Activated CD8-positive, alpha-beta T cell treated with anti-CD3 and anti-CD28 coated beads for 36 hours (primary cell): ENCODE measurements around the gene PA2G4. TPM values are rescaled to one million over a fixed set of nuclear protein-coding genes. Genes with fewer than 3 reads are reported as not detected.

Source experiments
- ATAC-seq: fragments of 200-7000 bp; cut with Tn5 transposase; one replicate; pipeline ENCODE4 v1.10.0; 2021; ENCODE audit warnings: mild to moderate bottlenecking, moderate library complexity
- CTCF ChIA-PET: fragments of 350-600 bp; sonication (Branson Sonifier 250); formaldehyde crosslinking; loops from one replicate; lab custom pipeline; 2021; ENCODE audit warnings: antibody characterized with exemption; lab: Charles Lee
- POLR2A ChIA-PET: fragments of 350-600 bp; sonication (Branson Sonifier 250); formaldehyde crosslinking; loops from one replicate; lab custom pipeline; 2021; ENCODE audit warnings: antibody characterized with exemption; lab: Charles Lee
- DNase-seq: peaks from one replicate; pipeline ENCODE4 v3.0.0-alpha.2; 2020
- H3K27ac Mint-ChIP-seq: one replicate; pipeline ENCODE4 v1.8.0; 2021; ENCODE audit warnings: mild to moderate bottlenecking, mixed read lengths
- H3K27me3 Mint-ChIP-seq: one replicate; pipeline ENCODE4 v1.8.0; 2021; ENCODE audit warnings: mixed read lengths
- H3K36me3 Mint-ChIP-seq: one replicate; pipeline ENCODE4 v1.8.0; 2021; ENCODE audit warnings: low read depth, mixed read lengths
- H3K4me1 Mint-ChIP-seq: one replicate; pipeline ENCODE4 v1.8.0; 2021; ENCODE audit warnings: low read depth, mixed read lengths
- H3K4me3 Mint-ChIP-seq: one replicate; pipeline ENCODE4 v1.8.0; 2021; ENCODE audit warnings: mild to moderate bottlenecking, moderate library complexity, mixed read lengths
- H3K9me3 Mint-ChIP-seq: one replicate; pipeline ENCODE4 v1.8.0; 2021; ENCODE audit warnings: mixed read lengths
- intact Hi-C: fragments of 100-400 bp; cut with micrococcal nuclease; formaldehyde crosslinking; loops from one replicate; pipeline ENCODE4 v1.10.0; 2022
- total RNA-seq, 2 experiments: library from RNA; stranded (reverse); gene quantifications; one replicate each; pipeline ENCODE4 v1.2.3, GENCODE V29; 2021
- TF ChIP-seq, protein P1 (sequence below): fragments of 200-600 bp; IDR thresholded peaks from one replicate; pipeline ENCODE4 v1.8.0; 2022; ENCODE audit warnings: antibody characterized with exemption, mild to moderate bottlenecking

Gene PA2G4
- total RNA-seq, 2 experiments from 2014 or later: 447 to 455 TPM

DNA sequence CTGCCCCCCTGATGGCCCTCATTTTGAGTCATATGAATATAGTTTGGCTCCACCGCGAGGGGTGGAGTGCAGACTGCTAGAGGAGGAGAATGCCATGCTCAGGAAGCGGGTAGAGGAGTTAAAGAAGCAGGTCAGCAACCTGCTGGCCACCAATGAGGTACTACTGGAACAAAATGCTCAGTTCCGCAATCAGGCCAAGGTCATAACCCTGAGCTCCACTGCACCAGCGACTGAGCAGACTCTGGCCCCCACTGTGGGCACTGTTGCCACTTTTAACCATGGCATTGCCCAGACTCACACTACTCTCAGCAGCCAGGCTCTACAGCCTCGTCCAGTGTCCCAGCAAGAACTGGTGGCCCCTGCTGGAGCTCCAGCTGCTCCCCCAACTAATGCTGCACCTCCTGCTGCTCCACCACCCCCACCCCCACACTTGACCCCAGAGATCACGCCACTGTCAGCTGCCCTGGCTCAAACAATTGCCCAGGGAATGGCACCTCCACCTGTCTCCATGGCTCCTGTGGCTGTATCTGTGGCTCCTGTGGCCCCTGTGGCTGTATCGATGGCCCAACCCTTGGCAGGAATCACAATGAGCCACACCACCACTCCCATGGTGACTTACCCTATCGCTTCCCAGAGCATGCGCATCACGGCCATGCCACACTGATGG, 17.0 kb downstream of the PA2G4 start:
- CTCF ChIA-PET: interaction anchor here (2.1 to 9.5 kb wide), 3 partner anchors 29 to 342 kb away, joined by 5 to 110 read pairs (median 36); partner anchors contain the start of genes MYL6B and SMARCC2
- POLR2A ChIA-PET: interaction anchor here (0.6 kb wide), 1 partner anchor 81 kb away, joined by 3 read pairs; no protein-coding TSS in a partner anchor
- DNase-seq (no peak), ATAC-seq (no peak)
- H3K9me3 Mint-ChIP-seq: no peaks in the 10 kb centered on the region
- H3K27ac Mint-ChIP-seq: no peak overlapping the region
- TF ChIP-seq, protein P1, sequence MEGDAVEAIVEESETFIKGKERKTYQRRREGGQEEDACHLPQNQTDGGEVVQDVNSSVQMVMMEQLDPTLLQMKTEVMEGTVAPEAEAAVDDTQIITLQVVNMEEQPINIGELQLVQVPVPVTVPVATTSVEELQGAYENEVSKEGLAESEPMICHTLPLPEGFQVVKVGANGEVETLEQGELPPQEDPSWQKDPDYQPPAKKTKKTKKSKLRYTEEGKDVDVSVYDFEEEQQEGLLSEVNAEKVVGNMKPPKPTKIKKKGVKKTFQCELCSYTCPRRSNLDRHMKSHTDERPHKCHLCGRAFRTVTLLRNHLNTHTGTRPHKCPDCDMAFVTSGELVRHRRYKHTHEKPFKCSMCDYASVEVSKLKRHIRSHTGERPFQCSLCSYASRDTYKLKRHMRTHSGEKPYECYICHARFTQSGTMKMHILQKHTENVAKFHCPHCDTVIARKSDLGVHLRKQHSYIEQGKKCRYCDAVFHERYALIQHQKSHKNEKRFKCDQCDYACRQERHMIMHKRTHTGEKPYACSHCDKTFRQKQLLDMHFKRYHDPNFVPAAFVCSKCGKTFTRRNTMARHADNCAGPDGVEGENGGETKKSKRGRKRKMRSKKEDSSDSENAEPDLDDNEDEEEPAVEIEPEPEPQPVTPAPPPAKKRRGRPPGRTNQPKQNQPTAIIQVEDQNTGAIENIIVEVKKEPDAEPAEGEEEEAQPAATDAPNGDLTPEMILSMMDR: no peak
- peaks cover 25% of the 10 kb centered on the region for H3K4me1 Mint-ChIP-seq
- H3K27me3 Mint-ChIP-seq: no peaks in the 10 kb centered on the region
- H3K4me3 Mint-ChIP-seq: no peak overlapping the region
- intact Hi-C loops: loop anchor here (10.0 kb wide), 1 partner anchor 133 kb away; the partner anchor contains the start of gene ANKRD52
- peaks cover 27% of the 10 kb centered on the region for H3K36me3 Mint-ChIP-seq

DNA sequence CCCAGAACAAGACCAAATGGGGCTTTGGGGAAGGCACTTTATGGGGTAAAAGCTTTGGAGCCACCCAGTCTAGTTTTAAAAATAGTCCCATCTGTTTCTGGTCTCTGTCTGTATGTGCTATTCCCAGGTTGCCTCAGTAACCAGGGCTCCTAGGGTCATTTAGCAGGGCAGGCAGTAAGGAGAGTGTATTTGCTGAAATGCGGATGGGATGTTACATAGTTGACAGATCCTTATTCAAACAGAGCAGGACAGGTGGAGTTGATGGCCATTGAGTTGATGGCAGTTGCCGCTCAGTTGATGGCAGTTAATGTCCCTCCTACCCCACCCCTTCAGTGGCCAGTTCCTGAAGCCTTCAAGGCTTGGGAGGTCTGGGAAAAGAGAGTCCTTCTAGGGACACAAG, 18.3 kb downstream of the PA2G4 start:
- peak overlapping the region; percentile 4 for H3K27ac Mint-ChIP-seq
- no peaks in the 10 kb centered on the region for H3K9me3 Mint-ChIP-seq
- ChIA-PET CTCF (interaction anchor here (2.3 to 9.5 kb wide), 2 partner anchors 67 to 136 kb away, joined by 5 to 110 read pairs; partner anchors contain the start of genes ANKRD52 and SMARCC2), POLR2A (interaction anchor here (0.9 kb wide), 1 partner anchor 12 kb away, joined by 3 read pairs; no protein-coding TSS in a partner anchor)
- peaks cover 14% of the 10 kb centered on the region for H3K36me3 Mint-ChIP-seq
- no peak for ATAC-seq
- intact Hi-C loops: loop anchor here (10.0 kb wide), 1 partner anchor 132 kb away; the partner anchor contains the start of gene ANKRD52
- no peak overlapping the region for H3K4me3 Mint-ChIP-seq
- no peak for DNase-seq
- TF ChIP-seq, protein P1: no peak
- no peaks in the 10 kb centered on the region for H3K27me3 Mint-ChIP-seq
- H3K4me1 Mint-ChIP-seq: peaks cover 38% of the 10 kb centered on the region

DNA sequence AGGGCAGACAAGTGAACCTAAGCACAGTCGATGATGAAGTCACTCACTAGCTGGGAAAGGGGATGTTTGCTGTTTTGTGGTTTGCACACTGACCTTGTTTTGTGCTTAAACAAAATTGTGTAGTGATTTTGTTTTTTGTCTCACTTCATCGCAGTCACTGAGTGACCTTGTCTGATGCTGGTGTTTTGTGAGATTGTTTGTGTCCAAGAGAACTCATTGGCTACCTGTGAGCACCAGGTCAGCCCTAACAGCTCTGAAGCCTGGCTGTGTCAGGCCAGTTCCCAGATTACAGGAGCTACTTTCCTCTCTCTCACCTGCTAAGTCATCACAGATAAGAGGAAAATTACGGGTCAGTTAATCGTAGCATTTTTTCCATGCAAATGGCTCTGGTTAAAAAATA, 19.8 kb downstream of the PA2G4 start:
- intact Hi-C loops: loop anchor here (10.0 kb wide), 1 partner anchor 131 kb away; the partner anchor contains the start of gene ANKRD52
- H3K27ac Mint-ChIP-seq: peak overlapping the region; percentile 51
- TF ChIP-seq, protein P1: no peak
- ATAC-seq (no peak), DNase-seq (no peak)
- no peaks in the 10 kb centered on the region for H3K9me3 Mint-ChIP-seq
- peaks cover 10% of the 10 kb centered on the region for H3K36me3 Mint-ChIP-seq
- ChIA-PET POLR2A (interaction anchor here (0.6 to 5.3 kb wide), 8 partner anchors 7 to 65 kb away, joined by 3 to 21 read pairs (median 4); partner anchors contain the start of genes MYL6B, PA2G4 and SMARCC2), CTCF (interaction anchor here (1.0 to 9.5 kb wide), 8 partner anchors 18 to 340 kb away, joined by 3 to 110 read pairs (median 4); partner anchors contain the start of genes ANKRD52, MYL6, MYL6B and SMARCC2)
- H3K27me3 Mint-ChIP-seq: no peaks in the 10 kb centered on the region
- peaks cover 35% of the 10 kb centered on the region for H3K4me1 Mint-ChIP-seq
- no peak overlapping the region for H3K4me3 Mint-ChIP-seq

DNA sequence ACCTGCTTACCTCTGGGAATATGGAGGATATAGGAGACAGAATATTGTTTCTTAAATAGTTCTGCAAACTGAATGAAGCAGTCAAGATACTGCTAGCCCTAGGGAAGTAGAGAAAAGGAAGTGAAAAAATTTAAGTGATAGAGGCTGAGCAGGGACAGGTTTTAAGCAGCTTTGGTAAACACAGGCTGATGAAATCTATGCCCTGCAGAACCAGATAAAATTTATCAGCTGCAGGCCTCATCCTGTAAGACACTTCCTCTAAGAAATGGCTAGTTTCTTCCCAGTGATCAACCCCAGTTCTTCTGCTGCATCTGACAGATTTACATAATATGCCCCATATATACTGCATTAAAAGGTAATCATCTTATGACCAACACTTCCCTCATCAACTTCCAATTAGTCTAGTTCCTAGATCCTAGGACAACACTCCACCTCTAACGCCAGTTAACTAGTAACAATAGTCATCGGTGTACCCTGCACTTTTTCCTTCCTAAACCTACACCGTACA, 22.4 kb downstream of the PA2G4 start:
- CTCF ChIA-PET: interaction anchor here (1.0 to 9.5 kb wide), 18 partner anchors 8 to 233 kb away, joined by 3 to 110 read pairs (median 6); partner anchors contain the start of genes ANKRD52, MYL6B, RNF41 and RPL41
- DNase-seq: no peak
- POLR2A ChIA-PET: interaction anchor here (0.8 to 5.7 kb wide), 6 partner anchors 9 to 62 kb away, joined by 3 to 75 read pairs (median 9); partner anchors contain the start of genes MYL6B, PA2G4, RPL41 and SMARCC2
- no peaks in the 10 kb centered on the region for H3K27me3 Mint-ChIP-seq
- no peak for ATAC-seq
- TF ChIP-seq, protein P1: no peak
- peaks cover 24% of the 10 kb centered on the region for H3K36me3 Mint-ChIP-seq
- H3K27ac Mint-ChIP-seq: peak overlapping the region; percentile 93
- no peaks in the 10 kb centered on the region for H3K9me3 Mint-ChIP-seq
- H3K4me1 Mint-ChIP-seq: peaks cover 44% of the 10 kb centered on the region
- H3K4me3 Mint-ChIP-seq: peak overlapping the region; percentile 84
- intact Hi-C loops: loop anchor here (10.0 kb wide), 1 partner anchor 128 kb away; the partner anchor contains the start of gene ANKRD52
